SU-DHL-6 (cell line): ENCODE data around the gene NT5DC2.

Experiments
- EZH2phosphoT487 ChIP-seq: fragments of 200-600 bp; sonication (generic), shearing (Covaris generic); conservative IDR thresholded peaks from 2 replicates; pipeline ENCODE4 v1.6.1; 2018; ENCODE audit warnings: mild to moderate bottlenecking, antibody characterized with exemption, low read length, moderate library complexity, mixed read lengths
- TF ChIP-seq, protein P1 (sequence below): fragments of 200-600 bp; sonication (generic); IDR thresholded peaks from one replicate; pipeline ENCODE4 v1.5.1; 2017; ENCODE audit warnings: antibody characterized with exemption, mild to moderate bottlenecking, low read length, moderate library complexity; ENCODE audit not compliant: insufficient read depth, poor library complexity, severe bottlenecking

DNA sequence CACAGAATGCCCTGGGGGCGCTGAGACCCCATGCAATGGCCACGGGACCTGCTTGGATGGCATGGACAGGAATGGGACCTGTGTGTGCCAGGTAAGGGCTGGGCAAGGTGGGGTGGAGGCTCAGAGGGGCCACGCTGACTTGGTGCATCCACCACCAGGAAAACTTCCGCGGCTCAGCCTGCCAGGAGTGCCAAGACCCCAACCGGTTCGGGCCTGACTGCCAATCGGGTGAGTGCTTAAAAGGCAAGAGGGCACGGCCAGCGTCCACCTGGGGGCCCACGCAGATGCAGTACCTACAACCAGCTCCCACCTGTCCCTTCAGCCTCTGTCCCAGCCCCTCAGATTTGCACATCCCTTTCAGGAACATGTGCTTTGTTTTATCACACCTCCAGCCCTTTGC lies 31.7 kb downstream of the NT5DC2 start:
- TF ChIP-seq, protein P1, sequence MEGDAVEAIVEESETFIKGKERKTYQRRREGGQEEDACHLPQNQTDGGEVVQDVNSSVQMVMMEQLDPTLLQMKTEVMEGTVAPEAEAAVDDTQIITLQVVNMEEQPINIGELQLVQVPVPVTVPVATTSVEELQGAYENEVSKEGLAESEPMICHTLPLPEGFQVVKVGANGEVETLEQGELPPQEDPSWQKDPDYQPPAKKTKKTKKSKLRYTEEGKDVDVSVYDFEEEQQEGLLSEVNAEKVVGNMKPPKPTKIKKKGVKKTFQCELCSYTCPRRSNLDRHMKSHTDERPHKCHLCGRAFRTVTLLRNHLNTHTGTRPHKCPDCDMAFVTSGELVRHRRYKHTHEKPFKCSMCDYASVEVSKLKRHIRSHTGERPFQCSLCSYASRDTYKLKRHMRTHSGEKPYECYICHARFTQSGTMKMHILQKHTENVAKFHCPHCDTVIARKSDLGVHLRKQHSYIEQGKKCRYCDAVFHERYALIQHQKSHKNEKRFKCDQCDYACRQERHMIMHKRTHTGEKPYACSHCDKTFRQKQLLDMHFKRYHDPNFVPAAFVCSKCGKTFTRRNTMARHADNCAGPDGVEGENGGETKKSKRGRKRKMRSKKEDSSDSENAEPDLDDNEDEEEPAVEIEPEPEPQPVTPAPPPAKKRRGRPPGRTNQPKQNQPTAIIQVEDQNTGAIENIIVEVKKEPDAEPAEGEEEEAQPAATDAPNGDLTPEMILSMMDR = no peak
- no peak for TF ChIP-seq EZH2phosphoT487
